ENCODE data around the gene PPIE.
"Not testable (repeated sequence)": the region's sequence is repeated elsewhere in the genome, so short reads cannot be mapped to it uniquely, and the experiment has no call there.

PPIE gene

DNA sequence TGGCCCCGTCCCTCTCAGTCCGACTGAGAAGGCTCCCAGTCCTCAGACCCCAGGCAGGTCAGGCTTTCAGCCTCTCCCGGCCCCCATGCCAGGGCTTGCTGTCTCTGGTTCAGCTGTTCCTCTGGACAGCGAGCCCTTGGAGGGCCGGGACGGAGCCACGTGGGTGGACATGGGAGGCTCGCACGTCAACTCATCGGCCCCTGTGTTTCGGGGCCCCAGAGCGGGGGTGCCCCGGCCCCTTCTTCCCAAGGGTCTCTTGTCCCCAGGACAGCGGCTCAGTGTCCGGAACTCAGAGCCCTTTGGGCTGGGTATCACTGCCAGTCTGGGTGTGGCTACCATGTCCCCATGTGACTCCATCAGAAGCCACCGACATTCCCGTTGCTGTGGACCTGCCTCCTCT is 39.2 kb downstream of the PPIE start:
- not testable (repeated sequence) for DNase-seq (ENCODE audit: low spot score)

DNA sequence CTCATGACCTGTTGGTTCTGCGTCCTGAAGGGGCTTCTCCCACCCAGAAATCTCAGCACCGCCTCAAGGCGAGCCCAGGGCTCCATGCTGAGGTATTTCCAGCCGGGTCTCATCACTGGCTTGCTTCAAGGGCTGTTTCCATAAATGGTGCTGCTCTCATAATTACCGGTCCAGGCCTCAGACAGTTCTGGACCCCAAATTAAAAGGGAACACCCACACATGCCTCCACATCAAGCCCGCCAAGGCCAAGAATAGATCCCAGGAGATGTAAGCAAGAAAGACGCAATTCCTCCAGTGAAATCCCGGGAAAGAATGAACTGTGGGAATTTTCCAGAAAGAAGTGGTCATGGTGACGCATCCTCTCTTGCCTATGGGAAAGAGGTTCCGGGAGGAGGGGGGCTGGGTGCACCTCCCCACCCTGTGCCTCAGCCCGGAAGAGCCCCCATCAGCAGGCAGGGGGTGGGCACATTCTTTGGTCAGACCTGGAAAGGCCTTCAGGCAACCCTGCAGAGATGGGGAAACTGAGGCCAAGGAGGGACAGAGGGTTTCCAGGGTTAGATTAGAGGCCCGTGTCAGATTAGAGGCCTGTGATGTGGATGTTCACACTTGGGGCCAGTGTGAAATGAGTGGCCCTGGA is 39.9 kb downstream of the PPIE start:
- DNase-seq (ENCODE audit: low spot score), result not testable (repeated sequence)

DNA sequence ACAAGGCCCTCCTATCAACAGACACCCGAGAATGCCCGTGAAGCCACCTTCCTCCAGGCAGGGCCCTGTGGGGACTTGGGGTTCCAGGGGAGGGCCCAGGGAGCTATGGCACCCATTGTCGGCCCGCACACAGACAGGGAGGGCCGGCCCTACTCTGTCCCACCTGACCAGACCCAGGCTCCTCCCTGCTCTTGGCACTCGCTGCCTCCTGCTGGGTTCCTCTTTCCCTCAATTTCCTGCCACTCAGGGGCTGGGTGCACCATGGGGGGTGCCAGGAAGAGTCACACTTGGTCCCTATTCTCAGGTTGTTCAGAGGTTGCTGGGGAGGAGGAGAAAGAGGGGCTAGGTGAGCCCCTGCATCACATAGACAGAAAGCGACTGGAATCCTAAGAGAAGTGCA is 40.5 kb downstream of the PPIE start:
- no peak for DNase-seq (ENCODE audit: low spot score)

DNA sequence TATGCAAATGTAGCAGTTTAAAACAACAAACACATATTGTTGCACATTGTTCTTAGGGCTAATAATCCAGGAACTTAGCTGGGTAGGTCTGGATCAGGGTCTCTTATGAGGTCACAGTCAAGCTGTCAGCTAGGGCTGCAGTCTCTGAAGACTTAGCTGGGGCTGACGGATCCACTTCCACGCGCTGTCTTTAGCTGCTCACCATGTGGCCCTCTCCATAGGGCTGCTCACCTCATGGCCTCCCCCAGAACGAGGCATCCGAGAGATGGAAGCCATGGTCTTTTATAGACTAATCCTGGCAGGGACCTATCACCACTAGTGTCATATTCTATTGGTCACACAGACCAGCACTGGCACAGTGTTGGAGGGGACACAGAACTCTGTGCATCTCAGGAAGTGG is 41.1 kb downstream of the PPIE start:
- no peak for DNase-seq (ENCODE audit: low spot score)

DNA sequence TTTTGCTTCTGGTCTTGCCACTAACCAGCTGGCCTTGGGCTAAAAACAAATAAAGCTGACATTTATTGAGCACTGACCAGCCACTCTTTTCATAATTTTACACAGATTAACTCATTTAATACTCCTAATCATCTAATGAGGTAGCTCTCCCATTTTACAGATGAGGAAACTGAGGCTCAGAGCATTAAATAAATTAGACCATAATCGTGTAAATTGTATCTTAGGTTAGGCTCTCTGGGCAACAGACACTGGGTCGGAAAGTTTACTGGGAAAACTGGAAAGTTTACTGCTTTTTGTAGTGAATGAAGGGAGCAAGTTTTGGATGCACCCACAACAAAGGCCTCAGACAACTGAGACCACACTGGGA is 42.6 kb downstream of the PPIE start:
- DNase-seq (ENCODE audit: low spot score), result no peak

DNA sequence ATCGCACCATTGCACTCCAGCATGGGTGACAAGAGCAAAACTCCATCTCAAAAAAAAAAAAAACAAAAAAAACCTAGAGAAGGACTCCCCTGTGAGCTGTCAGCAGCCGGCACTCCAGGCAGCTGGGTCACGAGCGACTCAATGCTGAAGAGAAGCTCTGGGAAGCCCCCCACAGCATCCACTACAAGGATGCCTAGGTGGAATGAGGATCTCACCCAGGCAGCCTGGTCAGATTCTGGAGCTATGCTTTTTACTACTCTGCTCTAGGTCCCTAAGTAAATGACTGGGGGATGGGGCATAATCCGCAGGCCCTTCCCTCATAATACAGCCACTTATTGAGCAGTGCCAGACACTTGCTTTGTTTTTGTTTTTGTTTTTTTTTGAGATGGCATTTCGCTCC is 43.4 kb downstream of the PPIE start:
- DNase-seq (ENCODE audit: low spot score), result no peak

DNA sequence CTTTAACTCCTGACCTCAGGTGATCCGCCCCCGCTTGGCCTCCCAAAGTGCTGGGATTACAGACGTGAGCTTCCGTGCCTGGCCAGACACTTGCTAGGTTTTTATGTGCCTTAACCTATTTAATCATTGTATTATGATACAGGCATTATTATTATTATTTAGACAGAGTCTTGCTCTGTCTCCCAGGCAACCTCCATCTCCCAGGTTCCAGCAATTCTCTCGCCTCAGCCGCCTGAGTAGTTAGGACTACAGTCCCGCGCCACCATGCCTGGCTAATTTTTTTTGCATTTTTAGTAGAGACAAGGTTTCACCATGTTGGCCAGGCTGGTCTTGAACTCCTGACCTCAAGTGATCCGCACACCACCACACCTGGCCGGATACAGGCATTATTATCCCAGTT is 44.0 kb downstream of the PPIE start:
- DNase-seq (ENCODE audit: low spot score), result not testable (repeated sequence)

DNA sequence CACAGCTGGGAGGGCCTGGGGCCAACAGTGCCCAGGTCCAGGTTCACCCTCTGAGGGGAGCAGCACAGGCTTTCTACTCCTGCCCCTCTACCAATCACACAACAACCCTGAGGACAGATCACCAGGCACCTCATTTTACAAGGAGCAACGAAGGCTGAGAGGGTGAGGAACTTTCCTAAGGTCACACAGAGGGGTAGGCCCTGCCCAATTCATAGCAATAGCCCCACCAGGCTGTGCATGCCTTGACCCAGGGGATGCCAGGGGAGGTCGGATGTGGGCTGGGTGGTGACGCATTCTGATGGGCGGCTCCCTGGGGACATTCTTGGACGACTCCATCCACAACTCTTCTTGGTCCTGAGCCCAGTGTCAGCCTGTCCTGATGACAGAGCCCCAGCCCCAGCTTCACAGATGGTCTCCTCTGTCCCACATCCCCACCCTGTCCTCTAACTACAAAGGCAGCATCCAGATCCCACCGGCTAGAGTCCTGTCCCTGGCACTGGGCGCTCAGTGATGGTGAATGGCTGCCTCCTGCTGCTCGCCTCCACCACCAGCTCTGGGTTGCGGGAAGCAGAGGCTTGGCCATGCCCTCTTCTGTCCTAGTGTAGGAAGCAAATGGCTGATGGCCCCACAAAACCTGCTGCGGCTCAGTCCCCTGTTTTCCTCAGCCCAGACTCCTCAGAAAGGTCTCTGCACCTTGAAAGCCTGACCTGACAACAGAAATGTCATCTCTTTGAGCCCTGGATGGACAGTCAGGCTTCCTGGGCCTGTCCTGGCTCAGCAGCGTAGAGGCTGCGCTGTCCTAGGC is 47.8 kb downstream of the PPIE start:
- DNase-seq (ENCODE audit: low spot score), result not testable (repeated sequence)

DNA sequence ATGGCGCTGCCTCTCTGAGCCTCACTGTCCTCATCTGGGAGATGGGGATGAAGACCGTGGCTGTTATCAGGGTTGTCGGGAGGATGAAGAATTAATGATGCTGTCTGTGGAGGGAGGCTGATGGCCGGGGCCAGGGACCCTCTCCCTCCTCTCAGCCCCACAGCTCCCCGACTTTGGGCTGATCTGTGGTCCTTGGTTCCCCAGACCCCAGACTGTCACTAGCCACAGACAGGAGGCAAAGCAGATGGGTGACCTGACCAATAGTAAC is 48.4 kb downstream of the PPIE start:
- DNase-seq (ENCODE audit: low spot score), result not testable (repeated sequence)

DNA sequence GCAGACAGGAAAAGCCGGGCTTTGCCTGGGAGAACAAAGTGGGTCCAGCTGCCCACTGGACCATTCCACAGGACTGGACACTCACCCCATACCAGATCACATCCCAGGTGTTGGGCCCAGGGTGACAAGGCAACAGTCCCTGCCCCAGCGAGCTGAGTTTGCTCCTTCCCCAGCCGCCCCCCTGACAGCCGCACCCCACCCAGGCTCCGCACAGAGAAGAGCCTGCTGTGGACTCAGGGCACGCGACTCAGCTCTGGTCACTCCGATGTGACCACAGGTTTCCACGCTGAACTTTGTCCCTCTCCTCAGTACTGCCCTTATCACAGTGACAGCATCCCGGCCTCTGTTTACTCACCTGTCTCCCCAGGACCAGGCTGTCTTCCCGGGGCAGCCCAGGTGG is 48.8 kb downstream of the PPIE start:
- no peak for DNase-seq (ENCODE audit: low spot score)

DNA sequence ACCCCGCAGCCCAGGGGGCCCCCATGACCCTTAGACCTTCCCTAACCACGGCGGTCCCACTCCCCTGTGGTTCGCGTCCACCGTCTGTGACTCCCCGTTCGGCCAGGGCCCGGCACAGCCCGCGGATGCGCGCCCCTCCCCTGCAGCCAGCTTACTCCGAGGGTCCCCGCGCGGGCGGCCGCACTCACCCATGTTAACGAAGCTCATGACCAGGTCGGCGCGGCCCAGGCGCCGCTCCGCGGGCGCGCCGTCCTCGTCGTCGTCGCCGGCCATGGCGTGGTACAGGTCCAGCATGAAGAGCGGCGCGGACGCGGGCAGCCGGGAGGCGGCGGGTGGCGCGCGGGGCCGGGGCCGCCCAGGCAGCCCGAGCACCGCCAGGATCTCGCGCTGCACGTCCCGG is 49.3 kb downstream of the PPIE start:
- DNase-seq (ENCODE audit: low spot score), result not testable (repeated sequence)

DNA sequence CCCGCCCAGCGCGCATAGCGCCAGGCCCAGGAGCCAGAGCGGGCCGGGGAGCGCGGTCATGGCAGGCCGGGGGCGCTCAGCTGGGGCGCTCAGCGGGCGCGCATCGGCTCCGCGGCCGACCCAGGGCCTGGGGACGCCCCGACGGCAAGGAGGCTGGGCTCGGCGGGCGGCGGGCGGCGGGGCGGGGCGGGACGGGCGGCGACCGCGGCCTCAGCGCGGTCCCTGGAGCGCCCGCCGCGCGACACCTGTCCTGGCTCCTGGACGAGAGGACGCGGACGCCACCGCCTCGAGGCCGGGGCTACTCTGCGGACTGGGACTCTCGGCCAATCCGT is 49.7 kb downstream of the PPIE start:
- DNase-seq (ENCODE audit: low spot score), result no peak

DNA sequence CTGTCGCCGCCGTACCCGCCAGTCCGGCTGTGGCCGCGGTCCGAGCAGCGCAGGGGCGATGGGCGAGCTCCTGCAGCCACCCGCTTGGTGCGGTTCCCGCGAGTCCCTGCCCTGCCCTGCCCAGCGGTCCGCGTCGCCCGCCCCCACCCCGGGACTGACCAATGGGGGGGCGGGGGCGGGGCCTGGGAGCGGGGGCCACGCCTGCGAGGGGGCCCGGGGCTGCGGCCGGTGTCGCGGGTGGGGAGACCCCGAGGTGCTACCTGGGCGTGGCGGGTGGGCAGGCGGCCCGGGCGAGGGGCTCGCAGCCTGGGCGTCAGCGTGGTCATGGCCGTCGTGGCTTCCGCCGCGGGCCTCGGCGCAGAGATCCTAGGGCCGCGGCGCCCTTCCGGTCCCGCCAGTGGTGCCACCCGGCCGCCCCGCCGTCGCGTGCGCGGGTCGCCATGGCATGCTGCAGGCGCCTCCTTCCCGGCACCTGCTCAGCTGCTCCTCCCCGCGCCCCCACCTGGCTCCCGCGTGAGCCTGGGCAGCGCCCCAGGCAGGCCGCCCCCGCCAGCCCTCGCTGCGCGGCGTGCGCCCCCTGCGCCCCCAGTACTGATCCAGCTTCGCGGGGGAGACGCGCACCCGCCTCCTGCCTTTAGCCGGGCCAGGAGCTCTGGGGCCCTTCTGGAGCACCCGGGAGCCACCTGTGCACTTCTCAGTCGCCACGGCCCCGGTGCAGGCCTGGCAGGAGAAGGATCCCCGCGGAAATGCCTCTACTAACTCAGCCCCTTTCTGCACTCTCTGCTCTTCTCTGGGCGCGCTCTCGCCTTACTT is 50.3 kb downstream of the PPIE start, which contains the start of gene BMP8B:
Gene BMP8B (minus strand): TSS at position 108 of the 813 bp plus-strand sequence. CDS start 380 bp downstream, outside the sequence.
- no peak for DNase-seq (ENCODE audit: low spot score)

DNA sequence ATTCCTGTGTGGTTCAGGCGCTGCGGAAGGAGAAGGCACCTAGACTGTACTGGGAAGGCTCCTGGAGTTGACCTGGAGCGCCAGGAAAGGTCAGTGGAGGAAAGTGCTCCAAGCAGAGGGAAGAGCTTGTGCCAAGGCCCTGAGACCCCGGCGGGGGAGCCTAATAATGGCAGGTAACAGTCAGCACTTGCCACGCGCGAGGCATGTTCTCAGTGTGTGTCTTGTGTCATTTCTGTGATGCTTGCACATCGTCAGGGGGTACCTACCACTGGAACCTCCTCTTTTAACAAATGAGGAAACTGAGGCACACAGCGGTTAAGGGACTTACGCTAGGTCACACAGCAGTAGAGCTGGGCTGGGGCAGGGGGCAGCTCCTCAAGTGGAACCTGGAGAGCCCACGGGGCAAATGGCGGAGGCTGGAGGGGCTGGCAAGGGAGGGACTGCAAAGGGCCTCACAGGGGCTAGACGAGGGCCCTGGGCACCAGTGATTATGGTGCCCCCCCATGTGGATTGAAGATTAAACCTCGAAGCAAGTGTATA is 51.0 kb downstream of the PPIE start:
- DNase-seq (ENCODE audit: low spot score), result no peak

DNA sequence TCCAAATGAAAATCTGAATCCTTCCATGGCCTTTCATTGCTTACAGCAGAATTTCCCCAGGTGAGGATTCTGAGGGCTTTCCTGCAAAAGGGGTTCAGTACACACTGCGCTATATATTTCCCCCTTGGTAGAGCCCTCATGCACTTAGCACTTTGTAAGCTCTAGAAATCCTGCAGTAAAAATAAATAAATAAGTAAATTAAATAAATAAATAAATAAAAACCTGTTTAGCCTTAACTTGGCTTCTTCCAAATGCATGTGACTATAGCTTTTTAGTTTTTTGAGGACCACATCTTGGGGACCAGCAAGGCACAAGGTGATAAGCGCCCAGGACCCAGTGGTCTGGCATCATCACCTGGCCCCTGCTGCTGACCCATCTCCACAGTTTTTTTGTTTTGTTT is 53.2 kb downstream of the PPIE start:
- DNase-seq (ENCODE audit: low spot score), result no peak

DNA sequence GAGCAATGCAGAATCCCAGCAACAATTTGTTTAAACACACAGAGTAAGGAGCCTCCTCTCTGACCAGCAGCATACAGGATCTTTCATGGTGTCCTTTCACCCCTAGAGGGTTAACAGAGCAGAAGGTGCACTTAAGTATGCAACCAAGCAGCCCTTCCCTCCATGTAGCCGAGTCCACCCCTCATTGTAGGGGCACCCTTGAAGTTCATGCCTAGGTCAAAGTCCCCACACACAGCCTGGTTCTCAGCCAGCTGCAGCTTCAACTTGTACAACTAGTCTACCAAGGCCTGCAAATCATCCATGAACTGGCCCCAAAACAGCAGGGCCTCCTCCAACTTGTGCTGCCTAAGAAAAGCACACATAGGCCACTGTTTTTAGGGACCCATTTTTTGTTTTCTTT is 57.0 kb downstream of the PPIE start:
- no peak for DNase-seq (ENCODE audit: low spot score)

DNA sequence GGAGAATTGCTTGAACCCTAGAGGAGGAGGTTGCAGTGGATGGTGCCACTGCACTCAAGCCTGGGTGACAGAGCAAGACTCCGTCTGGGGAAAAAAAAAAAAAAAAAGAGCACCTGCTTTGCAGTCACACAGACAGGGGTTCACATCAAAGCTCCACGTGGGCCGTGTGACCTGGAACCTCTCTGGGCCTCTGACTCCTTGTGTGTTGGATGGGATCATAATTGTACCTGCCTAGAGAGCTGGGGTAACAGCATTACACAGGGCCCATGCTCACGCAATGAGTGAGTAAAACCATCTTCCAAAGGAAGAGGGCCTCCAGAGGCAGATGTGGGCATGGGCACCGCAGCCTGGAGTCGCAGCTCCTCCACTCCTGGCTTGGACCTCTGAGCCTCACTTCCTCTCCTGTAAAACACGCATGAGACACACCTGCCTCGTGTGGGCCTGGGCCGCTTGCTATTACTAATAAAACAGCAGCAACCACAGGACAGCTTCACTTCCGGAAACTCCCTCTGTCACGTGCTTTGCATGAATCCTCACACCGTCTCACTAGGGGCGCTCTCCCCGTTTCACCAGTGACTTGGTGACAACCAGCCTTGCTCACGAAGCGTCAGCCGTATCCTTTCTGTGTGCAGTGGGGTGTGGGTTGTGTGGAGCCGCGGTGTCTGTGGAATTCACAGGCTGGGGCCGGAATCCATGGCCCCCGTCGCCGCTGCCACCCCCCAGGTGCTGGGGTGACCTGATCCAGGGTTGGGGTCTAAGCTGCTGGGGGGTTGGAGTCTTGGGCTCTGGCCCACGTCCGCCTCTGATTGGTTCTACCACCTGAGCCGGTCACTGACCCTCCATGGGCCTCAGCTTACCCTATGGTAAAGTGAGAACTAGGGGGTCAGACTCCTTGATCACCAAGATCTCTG is 60.4 kb downstream of the PPIE start:
- peak; percentile 98 for DNase-seq (ENCODE audit: low spot score)

DNA sequence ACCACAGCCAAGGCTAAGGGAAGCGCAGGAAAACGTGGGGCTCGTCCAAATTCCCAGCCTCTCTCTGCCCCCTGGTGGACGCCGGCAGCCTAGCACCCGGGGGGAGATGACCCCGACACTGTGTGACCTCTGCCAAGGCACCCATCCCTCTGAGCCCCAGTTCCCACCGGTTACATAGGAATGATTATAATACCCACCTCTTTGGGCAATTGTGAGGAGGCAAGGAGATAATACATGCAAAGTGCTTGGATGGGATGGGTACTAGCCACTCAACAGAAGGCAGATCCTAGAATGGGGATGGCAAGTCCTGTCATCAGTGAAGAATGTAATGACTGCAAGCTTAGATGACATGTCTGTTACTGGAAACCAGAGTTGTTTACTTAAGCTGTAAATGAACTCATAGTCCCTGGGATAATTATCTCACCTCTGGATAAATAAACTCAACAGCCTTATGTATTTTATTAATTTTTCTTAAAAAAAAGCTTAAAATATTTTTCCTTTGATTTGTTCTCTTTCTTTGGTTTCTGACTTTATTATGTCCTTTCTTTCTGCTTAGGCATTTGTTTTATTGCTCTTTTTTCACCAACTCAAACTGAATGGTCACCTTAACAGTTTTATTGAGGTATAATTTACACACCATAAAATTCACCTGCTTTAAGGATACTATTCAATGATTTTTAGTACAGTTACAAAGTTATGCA is 61.2 kb downstream of the PPIE start:
- DNase-seq (ENCODE audit: low spot score), result peak; percentile 74

DNA sequence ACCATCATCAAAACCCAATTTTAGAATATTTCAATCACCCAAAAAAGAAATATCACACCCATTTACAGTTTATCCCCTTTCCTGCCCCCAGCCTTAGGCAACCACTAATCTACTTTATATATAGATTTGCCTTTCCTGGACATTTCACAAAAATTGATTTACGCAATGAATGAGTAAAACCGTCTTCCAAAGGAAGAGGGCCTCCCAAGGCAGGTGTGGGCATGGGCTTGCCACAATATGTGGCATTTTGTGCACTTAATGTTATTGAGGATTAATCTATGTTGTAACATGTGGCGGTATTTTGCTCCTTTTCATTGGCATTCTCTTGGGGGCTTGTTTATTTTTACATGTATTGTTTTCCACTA is 61.8 kb downstream of the PPIE start:
- DNase-seq (ENCODE audit: low spot score), result no peak

DNA sequence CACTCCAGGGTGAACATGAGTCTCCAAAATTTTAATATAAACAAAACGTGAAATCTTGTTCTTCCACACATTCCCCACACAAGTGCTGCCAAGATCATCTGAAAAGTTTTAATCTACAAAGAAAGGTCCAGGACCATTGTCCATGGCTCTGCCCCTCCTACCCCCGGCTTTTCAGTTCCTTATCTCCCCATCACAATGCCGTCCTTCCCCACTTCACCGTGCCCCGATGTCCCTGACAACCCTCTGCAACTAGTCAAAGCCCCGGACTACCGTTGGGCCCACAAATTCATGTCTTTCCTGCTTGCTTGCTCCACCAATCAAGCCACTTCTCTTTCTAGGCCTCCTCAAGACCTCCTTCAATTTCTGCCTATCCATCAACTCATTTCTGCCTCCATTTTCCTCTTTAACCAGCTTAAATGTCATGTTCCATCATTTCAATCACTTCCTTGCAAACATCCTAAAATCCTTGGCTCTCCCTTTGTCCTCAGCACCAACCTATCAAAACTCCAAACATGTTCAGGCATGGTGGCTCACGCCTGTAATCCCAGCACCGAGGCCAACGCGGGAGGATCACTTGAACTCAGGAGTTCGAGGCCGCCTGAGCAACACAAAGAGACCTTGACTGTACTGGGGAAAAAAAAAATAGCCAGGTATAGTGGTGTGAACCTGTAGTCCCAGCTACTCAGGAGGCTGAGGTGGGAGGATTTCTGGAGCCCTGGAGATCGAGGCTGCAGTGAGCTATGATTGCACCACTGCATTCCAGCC is 64.0 kb downstream of the PPIE start:
- DNase-seq (ENCODE audit: low spot score), result no peak

DNA sequence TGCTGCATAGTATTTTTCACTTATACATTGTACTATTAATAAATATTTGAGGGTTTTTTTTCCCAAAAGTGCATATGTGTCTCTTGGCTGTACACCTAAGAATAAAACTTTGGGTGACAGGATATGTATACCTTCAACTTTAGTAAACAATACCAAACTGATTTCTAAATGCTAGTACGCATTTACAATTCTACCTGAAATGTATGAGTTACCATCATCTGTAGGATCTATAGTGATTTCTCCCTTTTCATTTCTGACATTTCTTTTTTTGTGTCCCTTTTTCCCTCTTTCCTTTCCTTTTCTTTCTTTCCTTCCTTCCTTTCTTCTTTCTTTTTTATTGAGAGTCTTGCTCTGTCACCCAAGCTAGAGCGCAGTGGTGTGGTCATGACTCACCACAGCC is 66.7 kb downstream of the PPIE start:
- DNase-seq (ENCODE audit: low spot score), result no peak

Data from NAMALWA (cell line).